Measurements from ENCODE around the gene ASPRV1. TPM values are rescaled to one million over a fixed set of nuclear protein-coding genes. Genes with fewer than 3 reads are reported as not detected.

The ASPRV1 gene
- polyA plus RNA-seq, 1 of the 3 experiments (the other 2 are of a cell fraction): 0.20 TPM

- TF ChIP-seq REST (IDR thresholded peaks at IDR 0.05; ENCODE audit: low read depth, low read length) (no peak), RAD21 (IDR thresholded peaks at IDR 0.05; ENCODE audit: low read length) (no peak), FOXJ3 (CRISPR knock-in tag; IDR thresholded peaks at IDR 0.05) (no peak), USF2 (IDR thresholded peaks at IDR 0.05; ENCODE audit: borderline replicate concordance, low read depth, low read length) (no peak)
Measured at GRCh38 chr2:69943000-69943842, 18.2 kb downstream of the ASPRV1 start (continued).

- POLR2A ChIA-PET: no interaction called here
- Histone ChIP-seq H3K4me1 (ENCODE audit: control insufficient read depth in 1 of 2, insufficient read depth in 2 of 2, low read depth in 1 of 2, low read length in 1 of 2) (peaks cover 0 to 5% of the 10 kb centered on the region in 2 experiments; a peak in 1 of 4 replicates), H3K27me3 (ENCODE audit: insufficient read depth) (no peaks in the 10 kb centered on the region), H3K4me2 (no peak overlapping the region), H4K20me1 (ENCODE audit: insufficient read depth) (no peaks in the 10 kb centered on the region), H3F3A (replicated peaks; ENCODE audit: insufficient read depth) (no peaks in the 10 kb centered on the region), H3K9me3 (no peaks in the 10 kb centered on the region), H3K79me2 (ENCODE audit: insufficient read depth) (no peaks in the 10 kb centered on the region), H3K36me3 (replicated peaks in 1 of 2; ENCODE audit: control insufficient read depth in 1 of 2, insufficient read depth in 2 of 2, low read length in 1 of 2) (peaks cover 31 to 36% of the 10 kb centered on the region in 2 experiments), H3K27ac (ENCODE audit: low read depth in 2 of 2, low read length in 1 of 2) (no peak overlapping the region), H3K9me2 (no peaks in the 10 kb centered on the region), H2AFZ (ENCODE audit: low read depth) (no peak overlapping the region), H3K4me3 (ENCODE audit: low read depth in 2 of 2, low read length in 1 of 2) (no peak overlapping the region), H3K9ac (no peak overlapping the region)
- 96% methylated on average over 8 of the region's 8 CpGs for WGBS (ENCODE audit: low lambda C conversion rate)
- CTCF ChIA-PET: interaction anchor here (1.1 to 1.2 kb wide), 2 partner anchors 12 to 14 kb away, joined by 3 read pairs; no protein-coding TSS in a partner anchor
- TF ChIP-seq, protein P1, sequence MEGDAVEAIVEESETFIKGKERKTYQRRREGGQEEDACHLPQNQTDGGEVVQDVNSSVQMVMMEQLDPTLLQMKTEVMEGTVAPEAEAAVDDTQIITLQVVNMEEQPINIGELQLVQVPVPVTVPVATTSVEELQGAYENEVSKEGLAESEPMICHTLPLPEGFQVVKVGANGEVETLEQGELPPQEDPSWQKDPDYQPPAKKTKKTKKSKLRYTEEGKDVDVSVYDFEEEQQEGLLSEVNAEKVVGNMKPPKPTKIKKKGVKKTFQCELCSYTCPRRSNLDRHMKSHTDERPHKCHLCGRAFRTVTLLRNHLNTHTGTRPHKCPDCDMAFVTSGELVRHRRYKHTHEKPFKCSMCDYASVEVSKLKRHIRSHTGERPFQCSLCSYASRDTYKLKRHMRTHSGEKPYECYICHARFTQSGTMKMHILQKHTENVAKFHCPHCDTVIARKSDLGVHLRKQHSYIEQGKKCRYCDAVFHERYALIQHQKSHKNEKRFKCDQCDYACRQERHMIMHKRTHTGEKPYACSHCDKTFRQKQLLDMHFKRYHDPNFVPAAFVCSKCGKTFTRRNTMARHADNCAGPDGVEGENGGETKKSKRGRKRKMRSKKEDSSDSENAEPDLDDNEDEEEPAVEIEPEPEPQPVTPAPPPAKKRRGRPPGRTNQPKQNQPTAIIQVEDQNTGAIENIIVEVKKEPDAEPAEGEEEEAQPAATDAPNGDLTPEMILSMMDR (IDR thresholded peaks at IDR 0.05): no peak
- no peak for TF ChIP-seq SMC3 (IDR thresholded peaks at IDR 0.05; ENCODE audit: low read depth, low read length)
- TF ChIP-seq FOXJ3 (CRISPR knock-in tag; IDR thresholded peaks at IDR 0.05): no peak
- no peak for TF ChIP-seq USF2 (IDR thresholded peaks at IDR 0.05; ENCODE audit: borderline replicate concordance, low read depth, low read length)
- no peak for TF ChIP-seq TCF12 (IDR thresholded peaks at IDR 0.05)
- no peak for TF ChIP-seq TEAD4 (IDR thresholded peaks at IDR 0.05; ENCODE audit: borderline replicate concordance, insufficient read depth)
- no peak for DNase-seq
Measured at GRCh38 chr2:69940691-69941090, 20.7 kb downstream of the ASPRV1 start.
